Neuronal stem cell (in vitro differentiated cells): ENCODE measurements around the gene BORCS5.

Source experiments
- DNase-seq: peaks from one replicate; pipeline ENCODE4 v3.0.0-alpha.2; 2013; ENCODE audit warnings: low spot score
- H2AFZ ChIP-seq: one replicate; pipeline ENCODE4 v1.6.1; 2013; ENCODE audit warnings: mild to moderate bottlenecking, low read length, inconsistent platforms
- H2AK5ac ChIP-seq: 2 replicates; pipeline ENCODE4 v1.6.1; 2013; ENCODE audit warnings: low read depth, mild to moderate bottlenecking, inconsistent platforms, low read length, moderate library complexity, mixed read lengths
- H2BK120ac ChIP-seq: 2 replicates; pipeline ENCODE4 v1.6.1; 2013; ENCODE audit warnings: low read depth, mild to moderate bottlenecking, inconsistent platforms, low read length, moderate library complexity, mixed read lengths
- H2BK12ac ChIP-seq: one replicate; pipeline ENCODE4 v1.6.1; 2013; ENCODE audit warnings: low read length, inconsistent platforms
- H2BK15ac ChIP-seq: 2 replicates; pipeline ENCODE4 v1.6.1; 2013; ENCODE audit warnings: mild to moderate bottlenecking, low read length, inconsistent platforms, mixed read lengths
- H2BK5ac ChIP-seq: one replicate; pipeline ENCODE4 v1.6.1; 2013; ENCODE audit warnings: inconsistent platforms, mild to moderate bottlenecking, low read length, moderate library complexity
- H3K14ac ChIP-seq: one replicate; pipeline ENCODE4 v1.6.1; 2013; ENCODE audit warnings: low read length, inconsistent platforms
- H3K18ac ChIP-seq: 2 replicates; pipeline ENCODE4 v1.6.1; 2013; ENCODE audit warnings: low read length, inconsistent platforms
- H3K23ac ChIP-seq: 2 replicates; pipeline ENCODE4 v1.6.1; 2013; ENCODE audit warnings: low read depth, mild to moderate bottlenecking, mixed read lengths, low read length, inconsistent platforms; ENCODE audit not compliant: poor library complexity
- H3K27ac ChIP-seq: replicated peaks from 3 replicates; pipeline ENCODE4 v1.5.1; 2013; ENCODE audit warnings: low read length, inconsistent platforms
- H3K27me3 ChIP-seq, 3 experiments: 2 replicates each; pipeline ENCODE4 v1.6.1; 2013; ENCODE audit warnings: low read length in 3 of 3, mild to moderate bottlenecking in 2 of 3, inconsistent platforms in 1 of 3, low read depth in 1 of 3, mixed read lengths in 1 of 3, moderate library complexity in 1 of 3; ENCODE audit not compliant: control insufficient read depth in 3 of 3, insufficient read depth in 3 of 3
- H3K36me3 ChIP-seq, 2 donors: replicated peaks in 1 of 2; 2 replicates each; pipeline ENCODE4 v1.6.1; 2013; ENCODE audit warnings: low read length in 2 of 2; ENCODE audit not compliant: control insufficient read depth in 2 of 2, insufficient read depth in 2 of 2
- H3K4ac ChIP-seq: 2 replicates; pipeline ENCODE4 v1.6.1; 2013; ENCODE audit warnings: inconsistent platforms, mild to moderate bottlenecking, low read length, moderate library complexity
- H3K4me1 ChIP-seq, 2 donors: 1 replicate in 1 of 2; 2 replicates in 1 of 2; pipeline ENCODE4 v1.6.1; 2013; ENCODE audit warnings: low read length in 2 of 2, low read depth in 1 of 2; ENCODE audit not compliant: control insufficient read depth in 2 of 2, insufficient read depth in 1 of 2
- H3K4me2 ChIP-seq: one replicate; pipeline ENCODE4 v1.6.1; 2013; ENCODE audit warnings: mild to moderate bottlenecking, low read length, inconsistent platforms; ENCODE audit not compliant: insufficient read depth, poor library complexity, severe bottlenecking
- H3K4me3 ChIP-seq, 2 donors: 2 replicates each; pipeline ENCODE4 v1.5.1; 2013; ENCODE audit warnings: low read length in 2 of 2, mild to moderate bottlenecking in 2 of 2, inconsistent platforms in 1 of 2, moderate library complexity in 1 of 2
- H3K79me1 ChIP-seq: one replicate; pipeline ENCODE4 v1.6.1; 2013; ENCODE audit warnings: low read depth, mild to moderate bottlenecking, inconsistent platforms, low read length, moderate library complexity
- H3K9ac ChIP-seq: one replicate; pipeline ENCODE4 v1.6.1; 2013; ENCODE audit warnings: mild to moderate bottlenecking, low read depth, low read length, inconsistent platforms; ENCODE audit not compliant: poor library complexity
- H3K9me3 ChIP-seq, 2 donors: replicated peaks in 1 of 2; 2 replicates each; pipeline versions ENCODE3 to v1.6.1; 2013; ENCODE audit warnings: low read length in 2 of 2, mild to moderate bottlenecking in 2 of 2, inconsistent platforms in 1 of 2, low read depth in 1 of 2, mixed read lengths in 1 of 2, moderate library complexity in 1 of 2; ENCODE audit not compliant: control insufficient read depth in 2 of 2, insufficient read depth in 1 of 2
- H4K8ac ChIP-seq: one replicate; pipeline ENCODE4 v1.6.1; 2013; ENCODE audit warnings: low read depth, mild to moderate bottlenecking, inconsistent platforms, low read length, moderate library complexity
- H4K91ac ChIP-seq: one replicate; pipeline ENCODE4 v1.6.1; 2013; ENCODE audit warnings: low read length, low read depth, mild to moderate bottlenecking, inconsistent platforms; ENCODE audit not compliant: poor library complexity
- WGBS, 2 donors: extraction: QIAGEN DNeasy Blood & Tissue Kit; methylation state at CpG; one replicate each; pipeline ENCODE4 v1.1.7; 2013; ENCODE audit warnings: missing lambda C conversion rate in 2 of 2, mixed read lengths in 1 of 2; ENCODE audit not compliant: insufficient read length in 2 of 2, insufficient replicate concordance in 1 of 2; ENCODE audit errors: extremely low coverage in 2 of 2; 5-methylcytosine and 5-hydroxymethylcytosine counted together

Gene BORCS5

GRCh38 chr12:12483438-12483837 lies 126.6 kb downstream of the BORCS5 start:
- peak overlapping the region in 1 of 2 donors; percentile 59 for H3K4me3 ChIP-seq
- H2AK5ac ChIP-seq = no peak overlapping the region
- no peak overlapping the region for H2BK120ac ChIP-seq
- no peak overlapping the region for H4K8ac ChIP-seq
- H3K18ac ChIP-seq = no peak overlapping the region
- no peak overlapping the region for H2BK12ac ChIP-seq
- H2BK15ac ChIP-seq = no peak overlapping the region
- H2BK5ac ChIP-seq = no peak overlapping the region
- no peak overlapping the region for H2AFZ ChIP-seq
- H3K4me2 ChIP-seq = no peak overlapping the region
- no peak overlapping the region for H3K14ac ChIP-seq
- H3K9me3 ChIP-seq = peaks cover 0 to 2% of the 10 kb centered on the region in 2 donors
- H3K23ac ChIP-seq = no peak overlapping the region
- H3K27me3 ChIP-seq = no peaks in the 10 kb centered on the region
- no CpG with 5 or more reads among the region's 3 CpGs for WGBS, 2 donors
- H3K36me3 ChIP-seq = peaks cover 18 to 82% of the 10 kb centered on the region in 2 donors
- H3K4me1 ChIP-seq = no peaks in the 10 kb centered on the region
- no peak for DNase-seq
- no peak overlapping the region for H3K4ac ChIP-seq
- H3K79me1 ChIP-seq = peaks cover 2% of the 10 kb centered on the region
- no peak overlapping the region for H3K27ac ChIP-seq
- H3K9ac ChIP-seq = no peak overlapping the region
- H4K91ac ChIP-seq = no peak overlapping the region

GRCh38 chr12:12486661-12487240 lies 129.9 kb downstream of the BORCS5 start:
- Histone ChIP-seq H3K9me3 (peaks cover 0 to 2% of the 10 kb centered on the region in 2 donors), H4K91ac (no peak overlapping the region), H2BK5ac (no peak overlapping the region), H3K4me1 (no peaks in the 10 kb centered on the region), H2AFZ (no peak overlapping the region), H2BK12ac (no peak overlapping the region), H3K27me3 (no peaks in the 10 kb centered on the region), H3K36me3 (peaks cover 15 to 62% of the 10 kb centered on the region in 2 donors), H3K14ac (no peak overlapping the region), H3K4ac (no peak overlapping the region), H3K4me3 (no peak overlapping the region), H4K8ac (no peak overlapping the region), H3K27ac (no peak overlapping the region), H3K9ac (no peak overlapping the region), H3K4me2 (no peak overlapping the region), H3K18ac (no peak overlapping the region), H2BK15ac (no peak overlapping the region), H3K79me1 (peaks cover 2% of the 10 kb centered on the region), H2BK120ac (no peak overlapping the region), H3K23ac (no peak overlapping the region), H2AK5ac (no peak overlapping the region)
- no CpG with 5 or more reads among the region's 6 CpGs for WGBS, 2 donors
- no peak for DNase-seq

- H3K4me3 ChIP-seq = no peak overlapping the region
- no peak overlapping the region for H3K18ac ChIP-seq
- no peak overlapping the region for H2BK5ac ChIP-seq
- no peak overlapping the region for H2BK12ac ChIP-seq
- no peak overlapping the region for H3K23ac ChIP-seq
- H4K8ac ChIP-seq = no peak overlapping the region
- no peak overlapping the region for H2BK120ac ChIP-seq
- peaks cover 13 to 58% of the 10 kb centered on the region in 2 donors for H3K36me3 ChIP-seq
- H3K4ac ChIP-seq = no peak overlapping the region
- H3K4me2 ChIP-seq = no peak overlapping the region
- no peak overlapping the region for H3K27ac ChIP-seq
- H3K27me3 ChIP-seq = no peaks in the 10 kb centered on the region
- no peak overlapping the region for H2BK15ac ChIP-seq
- H3K14ac ChIP-seq = no peak overlapping the region
- no peak overlapping the region for H2AFZ ChIP-seq
- H3K4me1 ChIP-seq = no peaks in the 10 kb centered on the region
- DNase-seq = no peak
- H3K79me1 ChIP-seq = peaks cover 2% of the 10 kb centered on the region
- H3K9me3 ChIP-seq = peaks cover 0 to 2% of the 10 kb centered on the region in 2 donors
- no peak overlapping the region for H4K91ac ChIP-seq
- H2AK5ac ChIP-seq = no peak overlapping the region
- no CpG with 5 or more reads among the region's 6 CpGs for WGBS, 2 donors
- H3K9ac ChIP-seq = no peak overlapping the region
Observed at GRCh38 chr12:12487490-12487889, 130.6 kb downstream of the BORCS5 start.

- Histone ChIP-seq H3K36me3 (peaks cover 11 to 56% of the 10 kb centered on the region in 2 donors), H3K27me3 (no peaks in the 10 kb centered on the region), H3K23ac (no peak overlapping the region), H3K79me1 (peaks cover 2% of the 10 kb centered on the region), H4K8ac (no peak overlapping the region), H2BK12ac (no peak overlapping the region), H3K4me2 (no peak overlapping the region), H2BK120ac (no peak overlapping the region), H2AK5ac (no peak overlapping the region), H3K14ac (no peak overlapping the region), H2BK15ac (no peak overlapping the region), H3K18ac (no peak overlapping the region), H2AFZ (no peak overlapping the region), H3K4me1 (no peaks in the 10 kb centered on the region), H3K27ac (no peak overlapping the region), H2BK5ac (no peak overlapping the region), H3K4ac (no peak overlapping the region), H3K9me3 (peaks cover 0 to 2% of the 10 kb centered on the region in 2 donors), H3K9ac (no peak overlapping the region), H3K4me3 (no peak overlapping the region), H4K91ac (no peak overlapping the region)
- no peak for DNase-seq
- no CpG with 5 or more reads among the region's 4 CpGs for WGBS, 2 donors
Observed at GRCh38 chr12:12488296-12488695, 131.4 kb downstream of the BORCS5 start.
